ENCODE results near the gene TBATA. TPM values are rescaled to one million over a fixed set of nuclear protein-coding genes. Genes with fewer than 3 reads are reported as not detected.
A peak's percentile ranks its signal among the peaks of the same experiment; 100 is the strongest.
"Not testable (repeated sequence)": the region's sequence is repeated elsewhere in the genome, so short reads cannot be mapped to it uniquely, and the experiment has no call there.

The TBATA gene
- total RNA-seq, 2 donors from 2014 or later: not detected

- Mint-ChIP-seq H3K4me1 (no peaks in the 10 kb centered on the region), H3K27ac (no peak overlapping the region), H3K27me3 (peaks cover 7% of the 10 kb centered on the region)
Observed at GRCh38 chr10:70769121-70769520, 16.1 kb downstream of the TBATA start.

DNA sequence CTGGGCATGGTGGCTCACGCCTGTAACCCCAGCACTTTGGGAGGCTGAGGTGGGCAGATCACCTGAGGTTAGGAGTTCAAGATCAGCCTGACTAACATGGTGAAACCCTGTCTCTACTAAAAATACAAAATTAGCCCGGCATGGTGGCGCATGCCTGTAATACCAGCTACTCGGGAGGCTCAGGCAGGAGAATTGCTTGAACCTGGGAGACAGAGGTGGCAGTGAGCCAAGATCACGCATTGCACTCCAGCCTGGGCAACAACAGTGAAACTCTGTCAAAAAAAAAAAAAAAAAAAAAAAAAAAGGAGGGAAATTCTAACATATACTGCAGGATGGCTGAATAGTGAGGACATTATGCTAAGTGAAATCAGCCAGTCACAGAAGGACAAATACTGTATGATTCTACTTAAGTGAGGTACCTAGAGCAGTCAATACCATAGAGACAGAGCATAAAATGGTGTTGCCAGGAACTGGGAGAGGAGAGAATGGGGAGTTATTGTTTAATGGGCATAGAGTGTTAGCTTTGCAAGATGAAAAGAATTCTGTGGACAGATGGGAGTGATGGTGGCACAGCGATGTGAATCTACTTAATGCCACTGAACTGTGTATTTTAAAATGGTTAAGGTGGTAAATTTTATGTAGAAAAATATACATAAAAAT, 17.0 kb downstream of the TBATA start:
- H3K36me3 Mint-ChIP-seq (ENCODE audit: low read depth); H3K4me3 Mint-ChIP-seq; H3K27ac Mint-ChIP-seq; H3K27me3 Mint-ChIP-seq; ATAC-seq (replicated peaks); H3K4me1 Mint-ChIP-seq; H3K9me3 Mint-ChIP-seq: not testable (repeated sequence)

More at GRCh38 chr10:70769121-70769520, 16.1 kb downstream of the TBATA start:
- ATAC-seq (replicated peaks): no peak
- no peaks in the 10 kb centered on the region for H3K9me3 Mint-ChIP-seq
- no peak overlapping the region for H3K4me3 Mint-ChIP-seq
- H3K36me3 Mint-ChIP-seq (ENCODE audit: low read depth): no peaks in the 10 kb centered on the region

- Mint-ChIP-seq H3K27me3 (peaks cover 7% of the 10 kb centered on the region), H3K36me3 (ENCODE audit: low read depth) (no peaks in the 10 kb centered on the region), H3K4me3 (no peak overlapping the region), H3K9me3 (no peaks in the 10 kb centered on the region), H3K27ac (no peak overlapping the region), H3K4me1 (no peaks in the 10 kb centered on the region)
- no peak for ATAC-seq (replicated peaks)
Observed at GRCh38 chr10:70765794-70766594, 19.2 kb downstream of the TBATA start.

DNA sequence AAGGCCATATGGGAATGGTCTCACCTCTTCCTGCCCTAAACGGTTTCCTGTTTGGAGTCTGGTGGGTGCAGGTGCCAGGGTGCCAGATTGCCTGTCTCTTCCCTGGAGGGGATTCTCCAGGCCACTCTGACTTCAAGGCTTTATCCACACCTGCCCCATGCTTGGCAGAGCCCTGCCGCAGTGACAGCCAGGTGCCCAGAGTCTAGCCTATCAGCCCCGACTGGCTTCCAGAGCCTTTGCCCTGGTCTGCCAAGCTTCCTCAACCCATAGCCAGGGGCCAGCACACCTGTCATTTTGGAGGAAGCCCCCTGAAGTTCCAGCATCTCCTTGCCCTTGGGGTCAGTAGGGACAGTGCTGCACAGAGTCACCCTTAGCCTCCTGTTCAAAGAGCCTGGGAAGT, 21.6 kb downstream of the TBATA start:
- no peak for ATAC-seq (replicated peaks)
- Mint-ChIP-seq H3K9me3 (no peaks in the 10 kb centered on the region), H3K36me3 (ENCODE audit: low read depth) (no peaks in the 10 kb centered on the region), H3K27me3 (peaks cover 7% of the 10 kb centered on the region), H3K4me1 (peaks cover 5% of the 10 kb centered on the region), H3K4me3 (no peak overlapping the region), H3K27ac (no peak overlapping the region)

- Mint-ChIP-seq H3K9me3 (no peaks in the 10 kb centered on the region), H3K36me3 (ENCODE audit: low read depth) (no peaks in the 10 kb centered on the region), H3K4me1 (peaks cover 7% of the 10 kb centered on the region), H3K27me3 (peaks cover 4% of the 10 kb centered on the region), H3K4me3 (no peak overlapping the region), H3K27ac (no peak overlapping the region)
- no peak for ATAC-seq (replicated peaks)
Observed at GRCh38 chr10:70762441-70763175, 22.6 kb downstream of the TBATA start.

GRCh38 chr10:70761727-70762350, 23.3 kb downstream of the TBATA start:
- ATAC-seq (replicated peaks): no peak
- H3K27ac Mint-ChIP-seq: no peak overlapping the region
- no peak overlapping the region for H3K4me3 Mint-ChIP-seq

DNA sequence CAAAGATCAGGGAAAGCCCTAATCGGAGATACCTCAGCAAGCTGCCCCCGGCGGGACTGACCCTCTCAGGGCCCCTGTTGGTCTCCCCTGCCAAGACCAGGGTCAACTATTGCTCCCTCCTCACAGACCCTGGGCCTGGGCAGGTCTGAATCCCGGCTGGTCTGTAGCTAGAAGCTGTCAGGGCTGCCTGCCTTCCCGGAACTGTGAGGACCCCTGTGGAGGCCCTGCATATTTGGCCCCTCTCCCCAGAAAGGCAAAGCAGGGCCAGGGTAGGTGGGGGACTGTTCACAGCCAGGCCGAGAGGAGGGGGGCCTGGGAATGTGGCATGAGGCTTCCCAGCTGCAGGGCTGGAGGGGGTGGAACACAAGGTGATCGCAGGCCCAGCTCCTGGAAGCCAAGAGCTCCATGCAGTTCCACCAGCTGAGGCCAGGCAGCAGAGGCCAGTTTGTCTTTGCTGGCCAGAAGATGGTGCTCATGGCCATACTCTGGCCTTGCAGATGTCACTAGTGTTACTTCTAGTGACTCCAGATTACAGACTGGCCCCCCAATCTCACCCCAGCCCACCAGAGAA, 24.1 kb downstream of the TBATA start:
- Mint-ChIP-seq H3K27ac (no peak overlapping the region), H3K4me3 (no peak overlapping the region), H3K4me1 (peaks cover 7% of the 10 kb centered on the region), H3K27me3 (no peaks in the 10 kb centered on the region), H3K9me3 (no peaks in the 10 kb centered on the region), H3K36me3 (ENCODE audit: low read depth) (no peaks in the 10 kb centered on the region)
- no peak for ATAC-seq (replicated peaks)

More at GRCh38 chr10:70761727-70762350, 23.3 kb downstream of the TBATA start:
- no peaks in the 10 kb centered on the region for H3K36me3 Mint-ChIP-seq (ENCODE audit: low read depth)
- no peaks in the 10 kb centered on the region for H3K9me3 Mint-ChIP-seq
- peaks cover 4% of the 10 kb centered on the region for H3K27me3 Mint-ChIP-seq
- H3K4me1 Mint-ChIP-seq: peaks cover 7% of the 10 kb centered on the region

DNA sequence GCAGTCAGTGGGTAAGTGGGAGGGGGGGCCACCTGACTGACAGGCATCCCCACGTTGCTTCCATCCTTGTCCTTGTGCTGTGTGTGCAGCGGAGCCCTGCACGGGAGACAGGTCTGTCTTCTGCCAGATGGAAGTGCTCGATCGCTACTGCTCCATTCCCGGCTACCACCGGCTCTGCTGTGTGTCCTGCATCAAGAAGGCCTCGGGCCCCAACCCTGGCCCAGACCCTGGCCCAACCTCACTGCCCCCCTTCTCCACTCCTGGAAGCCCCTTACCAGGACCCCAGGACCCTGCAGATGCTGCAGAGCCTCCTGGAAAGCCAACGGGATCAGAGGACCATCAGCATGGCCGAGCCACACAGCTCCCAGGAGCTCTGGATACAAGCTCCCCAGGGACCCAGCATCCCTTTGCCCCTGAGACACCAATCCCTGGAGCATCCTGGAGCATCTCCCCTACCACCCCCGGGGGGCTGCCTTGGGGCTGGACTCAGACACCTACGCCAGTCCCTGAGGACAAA, 24.8 kb downstream of the TBATA start:
- Mint-ChIP-seq H3K9me3 (no peaks in the 10 kb centered on the region), H3K27me3 (no peaks in the 10 kb centered on the region), H3K4me1 (peaks cover 7% of the 10 kb centered on the region), H3K36me3 (ENCODE audit: low read depth) (no peaks in the 10 kb centered on the region), H3K27ac (no peak overlapping the region), H3K4me3 (no peak overlapping the region)
- ATAC-seq (replicated peaks): no peak

- no peaks in the 10 kb centered on the region for H3K36me3 Mint-ChIP-seq (ENCODE audit: low read depth)
- H3K9me3 Mint-ChIP-seq: no peaks in the 10 kb centered on the region
- no peak for ATAC-seq (replicated peaks)
- H3K4me3 Mint-ChIP-seq: no peak overlapping the region
- peaks cover 7% of the 10 kb centered on the region for H3K4me1 Mint-ChIP-seq
- H3K27me3 Mint-ChIP-seq: no peaks in the 10 kb centered on the region
- no peak overlapping the region for H3K27ac Mint-ChIP-seq
Observed at GRCh38 chr10:70759781-70760180, 25.4 kb downstream of the TBATA start.

DNA sequence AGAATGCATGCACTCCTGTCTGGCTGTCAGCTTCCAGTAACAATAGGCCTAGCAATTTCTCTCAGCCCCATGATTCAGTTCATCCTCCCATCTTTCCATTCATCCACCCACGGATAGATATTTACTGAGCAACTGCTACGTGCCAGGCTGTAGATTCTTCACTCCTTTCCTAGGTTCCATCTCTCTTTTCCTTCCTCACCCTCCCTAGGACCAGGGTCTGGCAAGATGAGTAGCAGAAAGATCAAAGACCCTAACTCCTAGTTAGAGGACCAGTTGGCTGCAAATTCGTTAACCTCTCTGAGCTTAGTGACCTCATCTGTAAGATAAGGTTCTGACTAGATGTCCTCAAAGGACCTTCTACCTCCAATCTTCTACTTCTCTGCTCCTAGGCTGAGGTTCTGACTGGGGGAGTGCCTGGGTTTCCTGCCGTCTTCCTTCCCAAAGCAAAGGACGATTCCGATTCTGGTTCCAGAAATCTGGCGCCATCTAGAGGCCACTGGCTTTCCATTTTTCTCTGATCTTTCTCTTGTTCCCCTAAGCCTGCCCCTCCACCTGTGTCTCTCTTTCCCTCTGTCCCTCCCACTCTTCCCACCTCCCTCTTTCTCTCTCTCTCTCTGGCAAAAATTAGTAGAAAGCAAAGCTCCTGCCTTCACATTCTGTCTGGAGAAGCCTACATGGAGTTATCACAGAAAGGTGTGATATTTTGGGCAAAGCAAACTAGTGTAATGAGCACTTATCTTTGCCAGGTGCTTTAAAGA, 26.2 kb downstream of the TBATA start:
- Mint-ChIP-seq H3K36me3 (ENCODE audit: low read depth) (no peaks in the 10 kb centered on the region), H3K9me3 (no peaks in the 10 kb centered on the region), H3K27me3 (no peaks in the 10 kb centered on the region), H3K27ac (peak overlapping the region; percentile 45), H3K4me1 (peaks cover 7% of the 10 kb centered on the region), H3K4me3 (peak overlapping the region; percentile 27)
- ATAC-seq (replicated peaks): peak; percentile 62

- Mint-ChIP-seq H3K9me3 (no peaks in the 10 kb centered on the region), H3K36me3 (ENCODE audit: low read depth) (no peaks in the 10 kb centered on the region), H3K4me3 (no peak overlapping the region), H3K27ac (no peak overlapping the region), H3K4me1 (peaks cover 7% of the 10 kb centered on the region), H3K27me3 (no peaks in the 10 kb centered on the region)
- ATAC-seq (replicated peaks): no peak
Observed at GRCh38 chr10:70757856-70758255, 27.3 kb downstream of the TBATA start.

GRCh38 chr10:70756700-70757360, 28.3 kb downstream of the TBATA start:
- H3K36me3 Mint-ChIP-seq (ENCODE audit: low read depth): no peaks in the 10 kb centered on the region
- no peaks in the 10 kb centered on the region for H3K27me3 Mint-ChIP-seq
- no peak overlapping the region for H3K27ac Mint-ChIP-seq
- no peaks in the 10 kb centered on the region for H3K9me3 Mint-ChIP-seq
- peak; percentile 41 for ATAC-seq (replicated peaks)
- no peak overlapping the region for H3K4me3 Mint-ChIP-seq
- H3K4me1 Mint-ChIP-seq: peaks cover 7% of the 10 kb centered on the region
